ENCODE measurements around the gene RAD52.
"Not testable (repeated sequence)": the region's sequence is repeated elsewhere in the genome, so short reads cannot be mapped to it uniquely, and the experiment has no call there.

The RAD52 gene

DNA sequence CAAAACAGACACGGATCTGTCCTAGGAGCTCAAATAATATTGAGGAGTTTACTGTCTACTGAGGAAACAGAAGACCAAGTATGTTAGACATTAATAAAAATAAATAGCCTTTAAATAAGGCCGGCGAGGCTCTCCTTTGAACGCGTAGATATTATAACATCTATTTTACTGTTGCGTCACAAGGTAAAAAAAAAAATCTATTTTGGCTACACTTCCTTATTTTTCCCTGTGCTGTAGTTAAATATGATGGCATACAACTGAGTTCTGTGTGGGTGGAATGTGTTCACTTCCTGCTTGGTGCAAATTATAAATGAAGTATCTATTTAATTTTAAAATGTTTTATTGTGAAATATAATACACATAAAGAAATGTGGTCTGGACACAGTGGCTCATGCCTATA, 17.2 kb upstream of the RAD52 start:
- DNase-seq, result peak; percentile 75 to 79

DNA sequence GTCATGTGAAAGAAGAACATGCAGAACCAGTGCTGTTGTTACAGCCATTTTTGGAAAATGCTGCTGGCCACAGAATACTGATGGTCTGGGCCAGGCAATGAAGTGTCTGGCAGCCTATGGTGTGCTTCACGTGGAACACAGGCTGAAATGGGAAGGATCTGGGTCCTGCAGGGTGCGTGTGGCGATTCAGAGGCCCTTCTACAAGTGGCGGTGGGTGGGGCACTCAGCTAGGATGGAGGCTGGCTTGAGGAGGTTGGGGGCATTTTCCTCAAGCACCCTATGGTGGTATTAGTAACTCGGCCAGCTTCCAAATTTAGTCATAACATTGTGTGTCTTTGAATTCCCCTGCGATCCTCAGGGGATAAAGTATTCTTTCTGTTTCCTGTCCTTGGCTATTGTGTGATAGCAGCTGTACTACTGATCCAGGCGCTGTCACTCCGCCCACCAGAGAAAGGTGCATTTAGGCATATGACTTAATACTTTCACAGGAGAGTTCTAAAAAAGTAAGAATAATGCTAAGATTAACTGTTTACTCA, 9.2 kb upstream of the RAD52 start:
- DNase-seq, result no peak

DNA sequence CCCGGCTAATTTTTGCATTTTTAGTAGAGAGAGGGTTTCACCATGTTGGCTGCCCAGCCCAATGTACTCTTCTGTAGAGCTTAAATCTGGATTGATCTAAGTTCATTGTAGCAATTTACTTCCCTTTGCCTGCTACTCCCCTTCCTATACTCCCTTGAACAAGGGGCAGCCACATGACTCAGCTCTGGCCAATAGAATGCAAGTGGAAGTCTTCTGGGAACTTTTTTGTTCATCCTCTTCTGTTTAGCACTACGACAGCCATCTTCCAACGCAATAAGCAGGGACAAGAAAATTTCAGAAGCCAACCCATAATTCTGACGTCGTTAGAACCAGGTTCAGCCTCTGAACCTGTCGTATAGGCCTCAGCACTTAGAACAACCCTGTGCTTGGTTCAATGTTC, 6.4 kb upstream of the RAD52 start:
- DNase-seq, result no peak

DNA sequence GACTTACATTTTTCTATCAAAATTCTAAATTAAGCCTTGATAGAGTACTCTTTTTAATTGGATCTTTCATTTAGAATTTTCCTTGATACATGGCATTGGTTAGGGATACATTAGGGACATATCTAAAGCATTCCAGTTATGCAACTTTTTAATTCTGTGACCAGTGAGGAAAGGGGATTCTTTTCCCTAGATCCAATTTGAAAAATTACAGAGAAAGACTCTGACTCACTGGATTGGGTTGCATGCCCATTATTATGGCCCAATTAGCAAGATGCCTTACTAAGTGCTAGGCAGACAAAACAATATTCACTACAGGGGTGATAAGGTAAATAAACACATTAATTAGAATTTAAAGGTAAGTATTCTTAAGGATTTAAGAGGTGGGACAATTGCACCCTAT, 5.2 kb upstream of the RAD52 start:
- DNase-seq, result no peak

DNA sequence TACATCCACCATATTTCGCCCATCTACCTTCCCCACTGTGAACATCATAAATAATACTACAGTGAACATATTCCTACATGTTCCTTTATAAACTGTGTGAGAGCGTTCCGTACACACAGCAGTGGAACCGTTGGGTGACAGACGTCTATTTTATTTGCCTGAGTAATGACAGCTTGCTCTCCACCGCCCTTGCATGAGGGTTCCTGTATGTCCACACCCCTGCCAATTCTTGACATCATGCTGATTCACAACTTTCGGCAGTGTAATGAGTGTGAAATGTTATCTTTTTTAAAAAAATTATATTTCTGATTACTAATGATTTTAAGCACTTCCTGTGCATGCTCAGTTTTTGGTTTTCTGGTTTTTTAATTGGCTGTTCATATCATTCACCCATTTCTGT, 4.3 kb upstream of the RAD52 start:
- DNase-seq, result peak; percentile 10 to 11

DNA sequence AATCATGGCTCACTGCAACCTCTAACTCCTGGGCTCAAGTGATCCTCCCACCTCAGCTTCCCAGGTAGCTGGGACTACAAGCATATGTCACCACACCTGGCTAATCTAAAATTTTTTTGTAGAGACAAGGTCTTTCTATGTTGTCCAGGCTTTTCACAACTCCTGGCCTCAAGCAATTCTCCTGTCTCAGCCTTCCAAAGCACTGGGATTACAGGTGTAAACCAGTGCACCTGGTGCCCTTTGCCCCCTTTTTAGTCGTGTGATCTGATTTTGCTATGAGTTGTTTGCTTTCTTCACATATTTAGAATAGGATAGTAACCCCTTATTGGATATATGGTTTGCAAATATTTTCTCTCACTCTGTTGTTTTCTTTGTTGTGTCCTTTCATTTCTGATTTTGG, 1.7 kb upstream of the RAD52 start:
- DNase-seq, result no peak

DNA sequence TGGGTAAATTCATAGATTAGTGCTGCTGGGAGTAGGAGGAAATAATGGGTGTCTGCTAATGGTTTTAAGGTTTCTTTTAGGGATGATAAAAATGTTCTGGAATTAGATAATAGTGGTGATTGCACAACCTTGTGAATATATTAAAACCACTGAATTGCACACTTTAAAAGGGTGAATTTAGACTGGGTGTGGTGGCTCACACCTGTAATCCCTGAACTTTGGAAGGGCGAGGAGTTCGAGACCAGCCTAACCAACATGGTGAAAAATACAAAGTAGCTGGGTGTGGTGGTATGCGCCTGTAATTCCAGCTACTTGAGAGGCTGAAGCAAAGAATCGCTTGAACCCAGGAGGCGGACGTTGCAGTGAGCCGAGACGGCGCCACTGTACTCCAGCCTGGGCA, 1.3 kb downstream of the RAD52 start:
- no peak for DNase-seq

DNA sequence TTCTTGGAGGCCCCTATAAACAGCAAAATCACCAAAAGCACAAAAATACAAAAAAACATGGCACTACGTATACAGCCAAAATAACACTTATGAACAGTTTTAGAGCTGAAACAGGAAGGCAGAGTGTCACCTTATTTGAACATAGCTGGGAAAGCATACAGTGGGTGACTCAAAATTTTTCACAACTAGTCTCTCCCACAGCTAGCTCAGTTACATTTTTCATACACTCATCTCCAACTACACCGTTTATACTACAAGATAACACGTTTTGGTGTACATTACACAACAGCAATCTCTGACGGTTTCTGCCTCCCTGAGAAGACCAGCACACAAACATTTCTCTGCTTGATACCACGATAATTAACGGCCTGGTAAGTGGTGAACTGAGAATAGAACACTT, 2.9 kb downstream of the RAD52 start:
- DNase-seq, result peak; percentile 24 to 48

DNA sequence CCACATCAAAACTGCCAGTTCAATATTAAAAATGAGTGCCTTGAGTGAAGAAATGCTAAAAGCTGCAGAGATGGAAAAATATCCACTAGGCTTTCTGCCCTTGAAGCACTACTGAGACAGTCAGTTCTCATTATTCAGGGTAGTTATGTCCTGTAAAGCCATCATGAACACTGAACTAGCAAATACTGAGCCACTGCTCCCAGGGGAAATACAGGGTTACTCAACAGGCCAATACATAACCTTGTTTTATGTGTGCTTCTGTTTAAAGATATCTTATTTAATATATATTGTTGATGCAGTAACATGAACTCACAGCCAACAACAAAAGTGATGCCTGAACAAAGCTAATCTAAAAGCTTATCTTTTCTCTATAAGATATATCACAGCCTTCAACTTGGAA, 3.3 kb downstream of the RAD52 start:
- peak; percentile 35 to 52 for DNase-seq

DNA sequence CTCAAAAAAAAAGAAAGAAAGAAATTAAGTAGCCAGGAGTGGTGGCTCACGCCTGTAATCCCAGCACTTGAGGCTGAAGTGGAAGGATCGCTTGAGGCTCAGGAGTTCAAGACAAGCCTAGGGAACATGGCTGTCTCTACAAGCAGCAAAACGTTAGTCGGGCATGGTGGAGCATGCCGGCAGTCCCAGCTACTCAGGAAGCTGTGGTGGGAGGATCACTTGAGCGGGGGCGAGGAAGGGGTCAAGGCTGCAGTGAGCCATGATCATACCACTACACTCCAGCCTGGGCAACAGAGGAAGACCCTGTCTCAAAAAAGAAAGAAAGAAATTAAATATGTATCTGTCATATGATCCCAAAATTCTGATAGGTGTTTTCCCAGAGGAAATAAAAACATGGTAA, 5.3 kb downstream of the RAD52 start:
- peak; percentile 8 to 39 for DNase-seq

DNA sequence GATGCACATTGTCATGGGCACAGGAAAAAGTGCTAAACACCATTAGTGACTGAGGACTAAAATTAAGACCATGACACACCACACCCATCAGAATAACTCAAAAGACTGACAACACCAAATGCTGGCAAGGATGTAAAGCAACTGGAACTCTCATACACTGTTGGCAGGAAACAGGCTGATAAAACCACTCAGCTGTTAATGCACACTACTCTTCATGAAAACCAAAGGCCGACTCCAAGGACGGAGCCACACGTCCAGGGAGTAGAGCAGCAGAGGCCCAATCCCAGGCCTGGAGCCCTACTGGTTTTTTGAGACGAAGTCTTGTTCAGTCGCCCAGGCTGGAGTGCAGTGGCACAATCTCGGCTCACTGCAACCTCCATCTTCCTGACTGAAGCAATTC, 6.4 kb downstream of the RAD52 start:
- no peak for DNase-seq

DNA sequence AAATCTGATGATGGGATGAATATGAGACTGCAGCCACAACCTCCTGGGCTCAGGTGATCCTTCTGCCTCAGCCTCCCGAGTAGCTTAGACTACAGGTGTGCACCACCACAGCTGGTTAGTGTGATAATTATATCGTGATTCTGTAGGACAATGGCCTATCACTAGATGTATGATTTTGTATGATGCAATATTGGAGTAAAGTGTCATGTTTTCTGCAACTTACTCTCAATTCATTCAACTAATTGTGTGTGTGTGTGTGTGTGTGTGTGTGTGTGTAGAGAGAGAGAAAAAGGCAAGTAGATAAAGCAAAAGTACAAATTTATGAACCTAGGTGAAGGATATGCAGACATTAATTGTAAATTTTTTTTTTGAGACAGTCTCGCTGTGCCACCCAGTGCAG, 10.7 kb downstream of the RAD52 start:
- no peak for DNase-seq

DNA sequence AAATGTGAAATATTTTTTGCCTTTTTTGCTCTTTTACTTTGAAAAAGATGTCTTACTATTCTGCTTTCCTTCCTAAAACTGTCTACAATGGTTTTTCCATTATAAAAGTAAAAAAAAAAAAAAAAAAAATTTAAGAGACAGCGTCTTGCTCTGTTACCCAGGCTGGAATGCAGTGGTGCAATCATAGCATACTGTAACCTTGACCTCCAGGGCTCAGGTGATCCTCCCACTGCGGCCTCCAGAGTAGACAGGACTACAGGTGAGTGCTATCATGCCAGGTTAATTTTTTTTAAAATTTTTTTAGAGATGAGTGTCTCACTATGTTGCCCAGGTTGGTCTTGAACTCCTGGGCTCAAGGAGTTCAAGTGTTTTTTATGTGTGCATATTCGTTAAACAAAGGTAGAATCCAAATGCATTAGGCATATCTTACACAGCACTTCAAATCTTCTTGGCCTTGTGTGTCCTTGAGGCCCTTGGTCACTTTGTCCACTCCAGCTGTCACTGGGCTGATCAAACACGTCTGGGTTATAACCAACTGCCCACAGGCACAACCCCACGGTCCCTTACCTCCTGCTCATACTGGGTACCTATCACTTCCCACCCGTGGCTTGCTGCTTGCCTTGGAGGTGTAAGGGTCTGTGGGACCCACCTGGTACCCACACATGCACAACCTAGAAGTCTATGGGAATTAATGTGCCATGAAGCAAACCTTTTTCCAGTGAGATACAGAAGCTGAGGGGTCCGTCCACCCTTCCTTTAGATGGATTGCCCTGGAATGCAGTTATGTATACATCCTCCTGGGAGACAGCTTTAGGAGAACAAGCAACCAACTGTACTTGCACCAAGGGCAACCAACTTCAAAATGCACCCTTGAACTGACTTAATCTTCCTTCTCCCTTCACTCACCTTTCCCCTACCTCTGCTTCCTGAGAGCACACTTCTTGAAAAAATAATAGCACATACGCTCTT, 12.8 kb downstream of the RAD52 start:
- no peak for DNase-seq

DNA sequence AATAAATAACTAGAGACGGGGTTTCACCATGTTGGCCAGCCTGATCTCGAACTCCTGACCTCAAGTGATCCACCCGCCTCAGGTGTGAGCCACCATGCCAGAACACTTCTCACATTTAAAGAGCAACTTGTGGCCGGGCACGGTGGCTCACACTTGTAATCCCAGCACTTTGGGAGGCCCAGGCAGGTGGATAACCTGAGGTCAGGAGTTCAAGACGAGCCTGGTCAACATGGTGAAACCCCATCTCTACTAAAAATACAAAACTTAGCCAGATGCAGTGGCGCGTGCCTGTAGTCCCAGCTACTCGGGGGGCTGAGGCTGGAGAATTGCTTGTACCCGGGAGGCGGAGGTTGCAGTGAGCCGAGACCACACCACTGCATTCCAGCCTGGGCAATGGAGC, 13.6 kb downstream of the RAD52 start:
- not testable (repeated sequence) for DNase-seq

DNA sequence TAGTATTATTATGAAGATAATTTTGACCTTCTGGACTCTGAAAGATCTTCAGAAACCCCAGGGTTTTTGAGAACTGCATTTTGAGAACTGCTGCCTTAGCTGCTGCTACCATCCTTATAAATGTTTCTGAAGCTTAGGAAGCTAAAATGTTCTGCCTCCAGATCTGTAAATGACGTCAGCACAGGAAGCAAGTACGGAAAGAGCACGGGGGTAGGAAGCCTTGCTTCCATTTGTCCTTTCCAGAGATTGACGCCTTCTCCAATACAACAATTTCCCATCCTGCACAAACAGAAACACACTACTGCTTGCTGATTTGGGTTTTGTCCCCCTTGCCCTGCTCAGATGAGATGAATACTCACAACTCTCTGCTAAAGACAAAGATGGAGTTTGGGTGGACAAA, 17.9 kb downstream of the RAD52 start:
- DNase-seq, result no peak

DNA sequence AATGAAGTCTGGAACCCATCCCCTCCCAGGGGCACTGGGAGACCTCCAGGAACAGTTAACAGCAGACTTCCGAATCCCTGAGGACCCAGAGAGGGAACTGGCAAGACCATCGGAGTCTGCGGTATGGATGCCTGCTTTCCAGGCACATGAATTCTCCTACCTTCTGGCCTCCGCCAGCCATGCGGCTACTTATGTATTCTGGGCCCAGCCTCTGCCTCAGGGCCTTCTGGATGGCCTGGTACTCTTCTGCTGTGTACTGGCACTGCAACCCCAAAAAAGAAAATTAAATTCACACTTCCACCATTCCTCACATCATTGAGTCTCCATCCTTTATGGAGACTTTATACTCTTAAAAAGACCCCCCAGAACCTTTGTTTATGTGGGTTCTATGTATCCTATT, 18.4 kb downstream of the RAD52 start:
- DNase-seq, result no peak

DNA sequence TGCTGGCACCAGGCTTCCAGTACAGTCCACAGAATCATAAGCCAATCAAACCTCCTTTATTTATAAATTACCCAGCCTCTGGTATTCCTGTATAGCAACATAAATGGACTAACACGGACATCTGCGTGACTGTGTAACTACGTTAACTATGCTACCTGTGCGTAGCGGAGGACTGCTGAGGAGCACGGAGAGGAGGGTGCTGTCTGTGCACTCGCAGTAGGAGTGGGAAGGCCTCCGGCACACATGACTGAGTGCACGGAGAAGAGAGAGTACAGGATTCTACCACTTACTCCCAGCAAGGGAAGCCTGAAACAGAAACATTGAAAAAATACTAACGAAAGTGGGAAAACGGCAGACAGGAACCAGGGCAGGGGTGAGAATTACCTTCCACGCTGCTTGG, 22.9 kb downstream of the RAD52 start:
- no peak for DNase-seq

DNA sequence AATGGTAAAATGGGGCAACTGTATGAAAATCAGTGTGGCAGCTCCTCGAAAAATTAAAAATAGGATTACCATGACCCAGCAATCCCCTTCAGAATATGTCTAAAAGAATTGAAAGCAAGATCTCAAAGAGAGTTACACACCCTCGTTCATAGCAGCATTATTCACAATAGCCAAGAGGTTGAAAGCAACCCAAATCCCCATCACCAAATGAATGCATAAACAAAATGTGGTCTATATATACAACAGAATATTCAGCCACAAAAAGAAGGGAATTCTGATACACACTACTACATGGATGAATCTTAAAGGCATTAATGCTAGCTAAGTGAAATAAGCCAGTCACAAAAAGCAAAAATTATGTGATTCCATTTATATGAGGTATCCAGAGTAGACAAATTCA, 27.2 kb downstream of the RAD52 start:
- DNase-seq, result no peak

DNA sequence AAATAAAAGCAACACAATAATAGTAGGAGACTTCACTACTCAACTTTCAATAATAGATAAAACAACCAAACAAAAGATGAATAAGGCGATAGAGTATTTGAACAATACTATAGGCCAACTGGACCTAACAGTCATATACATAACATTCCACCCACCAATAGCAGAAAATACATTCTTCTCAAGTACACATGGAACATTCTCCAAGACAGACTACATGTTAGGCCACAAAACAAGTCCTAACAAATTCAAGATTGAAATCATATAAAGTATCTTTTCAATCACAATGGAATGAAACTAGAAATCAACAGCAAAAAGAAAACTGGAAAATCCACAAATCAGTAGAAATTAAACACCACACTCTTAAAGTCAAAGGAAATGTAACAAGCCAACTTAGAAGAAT, 28.8 kb downstream of the RAD52 start:
- no peak for DNase-seq

DNA sequence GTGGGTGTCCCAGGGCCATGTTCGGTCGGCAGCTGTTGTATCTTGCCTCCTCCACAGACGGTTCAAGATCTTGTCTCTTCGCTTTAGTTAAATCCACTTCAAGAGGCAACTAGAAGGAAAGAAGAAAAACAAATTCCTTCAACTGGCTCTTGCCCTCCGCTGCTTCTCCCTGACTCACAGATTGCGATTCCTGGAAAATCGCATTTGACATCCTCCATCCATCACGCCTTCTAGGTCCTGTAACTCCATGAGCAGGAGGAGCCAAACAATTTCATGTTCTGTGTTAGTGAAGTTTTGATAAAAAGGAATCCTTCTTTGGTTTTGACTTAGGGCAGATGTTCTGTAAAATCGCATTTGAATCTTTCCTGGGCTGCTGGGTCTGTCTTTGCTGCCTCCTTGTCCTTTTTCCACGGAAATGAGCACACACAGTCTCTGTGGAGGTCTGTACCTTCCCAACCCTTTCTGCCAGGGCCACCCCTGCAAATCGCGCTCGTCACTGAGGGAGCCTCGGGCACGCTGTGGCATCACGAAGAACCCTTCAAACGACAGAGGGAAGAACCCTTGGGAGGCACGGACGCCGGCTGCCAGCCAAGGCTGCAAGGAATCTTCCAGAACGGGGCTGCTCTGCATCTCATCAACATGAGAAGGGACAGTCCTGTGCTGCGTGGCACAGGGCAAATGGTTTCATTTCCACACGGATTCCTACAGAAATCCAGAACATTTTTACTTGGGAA, 32.6 kb downstream of the RAD52 start:
- DNase-seq, result no peak

DNA sequence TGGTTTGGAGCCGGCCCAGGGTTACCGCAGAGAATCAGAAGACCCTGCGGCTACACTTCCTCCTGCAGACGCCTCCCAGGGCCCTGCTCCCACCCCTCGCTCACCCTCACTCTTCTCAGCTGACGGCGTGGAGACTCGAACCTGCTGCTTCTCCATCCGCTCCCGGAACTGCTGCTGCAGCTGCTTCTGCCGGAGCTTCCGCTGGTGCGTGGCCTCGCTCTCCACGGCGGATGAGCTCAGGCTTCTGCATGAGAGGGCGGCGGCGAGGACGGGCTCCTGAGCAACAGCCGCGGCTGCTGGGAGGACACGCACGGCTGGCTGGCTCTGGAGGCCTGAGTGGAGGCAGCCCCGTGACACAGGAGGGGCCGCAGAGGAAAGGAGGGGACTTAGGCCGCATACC, 33.3 kb downstream of the RAD52 start:
- DNase-seq, result peak in 1 of 2 donors; percentile 3

DNA sequence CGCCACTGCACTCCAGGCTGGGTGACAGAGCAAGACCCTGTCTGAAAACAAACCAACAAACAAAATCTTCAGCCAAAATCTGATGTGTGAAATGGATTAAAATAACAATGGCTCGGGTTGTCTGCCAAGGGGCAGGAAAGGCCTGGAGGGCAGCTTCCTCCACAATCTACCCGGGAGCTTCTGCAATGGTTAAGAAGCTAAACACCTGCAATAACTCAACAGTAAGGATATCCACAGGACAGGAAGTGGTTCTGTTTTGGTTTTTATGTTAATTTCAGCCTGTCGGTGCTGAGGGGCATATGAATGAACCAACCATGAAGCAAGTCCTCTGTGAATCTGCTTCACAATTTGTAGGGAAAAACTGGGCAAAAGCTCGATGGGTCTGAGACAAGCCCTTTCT, 34.4 kb downstream of the RAD52 start:
- no peak for DNase-seq

DNA sequence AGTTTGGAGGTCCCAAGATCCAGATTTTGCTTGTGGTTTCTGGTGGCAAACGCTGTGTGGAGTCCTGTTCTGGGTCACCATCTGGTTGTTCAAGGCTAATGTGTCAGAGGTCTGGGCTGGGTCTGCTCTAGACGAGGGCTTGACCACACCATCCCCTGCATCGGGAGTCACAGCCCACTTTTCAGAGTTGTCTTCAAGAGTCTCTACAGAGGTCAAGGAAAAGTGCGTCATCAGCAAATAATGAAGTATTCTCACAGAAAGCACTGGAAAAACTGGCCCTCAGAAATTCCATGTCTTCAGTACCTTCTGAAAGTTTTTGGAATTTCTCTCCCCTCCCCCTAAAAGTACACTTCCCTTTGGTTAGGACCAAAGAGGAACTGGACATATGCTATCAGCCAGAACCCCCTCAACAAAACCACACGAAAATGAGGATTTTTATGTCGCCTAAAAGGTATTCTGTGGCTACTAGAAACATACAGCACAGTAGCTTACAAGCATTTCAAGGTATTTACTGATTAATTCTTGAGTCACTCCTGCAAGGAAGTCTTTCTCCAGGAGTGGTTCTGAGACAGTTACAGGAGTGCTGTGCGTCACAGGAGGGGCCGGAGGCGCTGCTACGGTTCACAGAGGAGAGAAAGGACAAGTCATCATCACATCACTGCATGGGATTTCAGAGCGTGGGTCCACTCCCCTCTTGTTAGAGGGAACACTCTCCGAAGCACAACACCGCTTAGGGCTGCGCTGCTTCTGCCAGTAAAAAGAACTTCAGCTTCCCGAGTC, 35.4 kb downstream of the RAD52 start:
- peak; percentile 12 to 22 for DNase-seq
